ENCODE measurements around the gene PLEKHG7.

PLEKHG7 gene

GRCh38 chr12:92717202-92717601 is 14.4 kb downstream of the PLEKHG7 start:
- no peaks in the 10 kb centered on the region for H3F3A ChIP-seq (ENCODE audit: insufficient read depth, low read length)
- no peaks in the 10 kb centered on the region for H3K27me3 ChIP-seq (ENCODE audit: insufficient read depth, low read length)
- no peaks in the 10 kb centered on the region for H3K36me3 ChIP-seq (ENCODE audit: insufficient read depth, low read length)
- no peaks in the 10 kb centered on the region for H4K20me1 ChIP-seq (ENCODE audit: insufficient read depth, low read length)
- H3K9me2 ChIP-seq (ENCODE audit: low read depth, low read length): no peaks in the 10 kb centered on the region
- H3K27ac ChIP-seq (ENCODE audit: low read depth, low read length, poor library complexity, severe bottlenecking): no peak overlapping the region
- no peaks in the 10 kb centered on the region for H3K9me3 ChIP-seq (ENCODE audit: low read length)
- H3K4me3 ChIP-seq (ENCODE audit: low read depth, low read length, poor library complexity, severe bottlenecking): no peak overlapping the region
- no peak overlapping the region for H2AFZ ChIP-seq (ENCODE audit: low read length)
- TF ChIP-seq CTCF (IDR thresholded peaks at IDR 0.05; ENCODE audit: low read length) (peak; percentile 49), EZH2 (IDR thresholded peaks at IDR 0.05; ENCODE audit: borderline replicate concordance, low read length) (no peak)
- H3K4me1 ChIP-seq (ENCODE audit: insufficient read depth, low read length, severe bottlenecking): no peaks in the 10 kb centered on the region
- H3K9ac ChIP-seq (ENCODE audit: low read length): no peak overlapping the region
- H3K79me2 ChIP-seq (ENCODE audit: insufficient read depth, low read length): no peaks in the 10 kb centered on the region
- H3K4me2 ChIP-seq (ENCODE audit: low read length): no peak overlapping the region

GRCh38 chr12:92718483-92718990 is 15.7 kb downstream of the PLEKHG7 start:
- no peak for TF ChIP-seq EZH2 (IDR thresholded peaks at IDR 0.05; ENCODE audit: borderline replicate concordance, low read length)
- no peak for TF ChIP-seq CTCF (IDR thresholded peaks at IDR 0.05; ENCODE audit: low read length)
- Histone ChIP-seq H4K20me1 (ENCODE audit: insufficient read depth, low read length) (no peaks in the 10 kb centered on the region), H3K36me3 (ENCODE audit: insufficient read depth, low read length) (no peaks in the 10 kb centered on the region), H3K4me2 (ENCODE audit: low read length) (no peak overlapping the region), H3K9me3 (ENCODE audit: low read length) (no peaks in the 10 kb centered on the region), H2AFZ (ENCODE audit: low read length) (no peak overlapping the region), H3K79me2 (ENCODE audit: insufficient read depth, low read length) (no peaks in the 10 kb centered on the region), H3F3A (ENCODE audit: insufficient read depth, low read length) (no peaks in the 10 kb centered on the region), H3K4me3 (ENCODE audit: low read depth, low read length, poor library complexity, severe bottlenecking) (no peak overlapping the region), H3K27me3 (ENCODE audit: insufficient read depth, low read length) (no peaks in the 10 kb centered on the region), H3K9ac (ENCODE audit: low read length) (no peak overlapping the region), H3K9me2 (ENCODE audit: low read depth, low read length) (no peaks in the 10 kb centered on the region), H3K27ac (ENCODE audit: low read depth, low read length, poor library complexity, severe bottlenecking) (no peak overlapping the region), H3K4me1 (ENCODE audit: insufficient read depth, low read length, severe bottlenecking) (no peaks in the 10 kb centered on the region)

- Histone ChIP-seq H3F3A (ENCODE audit: insufficient read depth, low read length) (no peaks in the 10 kb centered on the region), H3K79me2 (ENCODE audit: insufficient read depth, low read length) (no peaks in the 10 kb centered on the region), H3K27ac (ENCODE audit: low read depth, low read length, poor library complexity, severe bottlenecking) (no peak overlapping the region), H4K20me1 (ENCODE audit: insufficient read depth, low read length) (no peaks in the 10 kb centered on the region), H3K9me2 (ENCODE audit: low read depth, low read length) (no peaks in the 10 kb centered on the region), H3K4me2 (ENCODE audit: low read length) (no peak overlapping the region), H3K9ac (ENCODE audit: low read length) (no peak overlapping the region), H3K36me3 (ENCODE audit: insufficient read depth, low read length) (no peaks in the 10 kb centered on the region), H3K4me3 (ENCODE audit: low read depth, low read length, poor library complexity, severe bottlenecking) (no peak overlapping the region), H3K27me3 (ENCODE audit: insufficient read depth, low read length) (no peaks in the 10 kb centered on the region; the same call in 1 of the 2 replicates), H3K4me1 (ENCODE audit: insufficient read depth, low read length, severe bottlenecking) (no peaks in the 10 kb centered on the region), H3K9me3 (ENCODE audit: low read length) (no peaks in the 10 kb centered on the region), H2AFZ (ENCODE audit: low read length) (no peak overlapping the region)
- TF ChIP-seq EZH2 (IDR thresholded peaks at IDR 0.05; ENCODE audit: borderline replicate concordance, low read length) (no peak), CTCF (IDR thresholded peaks at IDR 0.05; ENCODE audit: low read length) (no peak)
These were observed 16.9 kb downstream of the PLEKHG7 start for GRCh38 chr12:92719674-92720073.

Data from OCI-LY1 (cell line).